GM18519 (cell line): ENCODE results near the gene WDFY2.
"Not testable (repeated sequence)": the region's sequence is repeated elsewhere in the genome, so short reads cannot be mapped to it uniquely, and the experiment has no call there.

Experiments
- ATAC-seq: cut with Tn5 transposase; IDR thresholded peaks from one replicate; pipeline ENCODE4 v1.9.1; 2021; ENCODE audit warnings: mild to moderate bottlenecking, moderate library complexity; ENCODE audit not compliant: unreplicated experiment, low FRiP score

Gene WDFY2, protein sequence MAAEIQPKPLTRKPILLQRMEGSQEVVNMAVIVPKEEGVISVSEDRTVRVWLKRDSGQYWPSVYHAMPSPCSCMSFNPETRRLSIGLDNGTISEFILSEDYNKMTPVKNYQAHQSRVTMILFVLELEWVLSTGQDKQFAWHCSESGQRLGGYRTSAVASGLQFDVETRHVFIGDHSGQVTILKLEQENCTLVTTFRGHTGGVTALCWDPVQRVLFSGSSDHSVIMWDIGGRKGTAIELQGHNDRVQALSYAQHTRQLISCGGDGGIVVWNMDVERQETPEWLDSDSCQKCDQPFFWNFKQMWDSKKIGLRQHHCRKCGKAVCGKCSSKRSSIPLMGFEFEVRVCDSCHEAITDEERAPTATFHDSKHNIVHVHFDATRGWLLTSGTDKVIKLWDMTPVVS

DNA sequence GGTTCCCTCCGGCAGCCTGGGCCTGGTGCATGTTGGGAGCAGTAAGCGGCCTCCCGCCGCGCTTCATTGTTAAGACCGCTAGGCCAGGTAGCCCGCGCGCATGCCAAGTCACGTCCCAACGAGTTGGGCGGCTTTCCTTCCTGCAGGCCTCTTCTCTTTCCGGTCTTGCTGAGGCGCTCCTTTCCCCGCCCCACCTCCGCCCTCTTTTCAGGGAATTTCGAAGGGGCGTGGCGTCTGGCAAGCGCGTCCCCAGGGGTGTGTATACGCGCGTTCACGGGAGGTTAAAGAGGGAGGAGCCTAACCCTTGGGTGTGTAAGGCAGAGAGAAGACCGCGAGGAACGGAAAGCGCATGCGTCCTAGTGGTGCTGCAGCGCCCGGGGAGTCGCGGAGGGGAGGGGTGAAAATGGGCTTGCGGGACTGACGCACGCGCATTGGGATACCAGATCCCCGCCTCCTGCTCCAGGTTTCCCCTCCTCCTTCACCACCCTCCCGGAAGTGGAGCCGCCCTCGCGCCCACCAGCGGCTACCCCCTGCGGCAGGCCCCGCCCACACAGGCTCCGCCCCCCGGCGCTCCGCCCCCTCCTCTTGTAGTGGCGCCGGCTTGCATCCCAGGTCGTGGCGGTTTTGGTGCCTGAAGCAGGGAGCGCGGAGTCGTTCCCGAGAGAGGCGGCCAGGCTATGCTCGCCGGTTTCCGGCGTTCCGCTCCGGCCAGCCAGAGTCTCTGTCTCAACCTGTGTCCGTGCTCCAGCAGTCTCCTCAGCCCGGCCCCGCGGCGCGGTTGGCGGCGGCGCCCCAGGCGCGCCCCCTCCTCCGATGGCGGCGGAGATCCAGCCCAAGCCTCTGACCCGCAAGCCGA lies at the start of gene WDFY2:
Gene WDFY2 (plus strand): TSS at position 588 of the 856 bp plus-strand sequence. CDS start 226 bp downstream, at position 814.
- ATAC-seq = peak; percentile 61

DNA sequence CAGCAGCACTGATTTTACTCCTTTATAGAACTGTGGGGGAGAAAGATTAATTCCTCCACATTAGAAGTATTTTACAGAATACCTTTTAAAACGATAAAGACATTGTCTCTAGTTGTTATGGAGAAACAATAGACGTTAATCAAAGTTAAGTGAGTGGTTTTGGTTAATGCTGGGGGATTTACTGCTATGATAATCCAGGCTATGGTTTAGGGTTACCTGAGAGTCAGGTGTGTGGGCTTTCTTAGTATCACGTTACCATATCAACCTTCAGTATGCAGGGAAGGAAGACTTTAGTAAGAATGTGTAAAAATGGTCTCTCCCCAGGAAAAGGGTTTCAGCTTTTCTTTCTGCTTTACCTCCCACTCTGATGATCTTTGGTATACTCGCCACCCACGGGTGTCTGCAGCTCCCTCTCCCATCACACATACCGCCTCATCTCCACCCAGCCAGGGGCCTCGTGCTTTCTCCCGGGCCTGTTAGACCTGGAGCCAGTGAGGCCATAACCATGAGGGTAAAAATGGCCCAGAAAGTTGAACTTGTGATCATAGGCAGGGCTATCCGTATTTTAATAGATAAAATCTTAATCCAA lies 45.6 kb upstream of the WDFY2 start:
- no peak for ATAC-seq

DNA sequence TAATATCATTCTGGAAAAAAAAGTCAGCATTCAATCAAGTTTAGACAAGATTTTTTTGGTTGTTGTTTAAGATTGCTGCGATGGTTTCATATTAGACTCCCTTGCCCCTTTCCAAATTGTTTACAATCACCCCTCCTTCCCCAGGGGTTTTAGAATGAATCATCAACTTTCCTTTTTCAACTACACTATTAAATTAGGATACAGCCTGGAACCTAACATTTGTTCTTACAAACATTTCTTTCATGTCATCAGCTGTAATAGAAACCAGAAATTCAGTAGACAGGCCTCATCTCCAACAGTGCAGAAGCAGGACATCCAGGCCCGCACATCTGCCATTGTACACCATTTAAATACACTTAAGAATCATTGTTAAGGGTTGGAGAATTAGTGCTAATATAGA lies 44.4 kb upstream of the WDFY2 start:
- no peak for ATAC-seq

DNA sequence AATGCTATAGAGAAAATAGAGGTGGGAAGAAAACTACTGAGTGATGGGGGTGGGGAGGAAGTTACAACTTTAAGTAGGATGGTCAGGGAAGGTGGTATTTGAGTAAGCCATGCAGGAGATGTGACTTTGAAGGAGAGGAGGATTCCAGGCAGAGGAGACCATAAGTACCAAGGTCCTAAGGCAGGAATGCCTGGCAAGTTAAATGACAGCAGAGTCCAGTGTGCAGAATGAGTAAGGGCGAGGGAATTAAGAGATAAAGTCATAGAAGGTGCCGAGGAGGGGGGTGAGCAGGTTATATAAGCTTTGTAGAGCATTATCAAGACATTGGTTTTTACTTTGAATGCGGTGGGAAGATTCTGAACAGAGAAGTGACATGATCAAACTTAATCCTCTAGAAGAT lies 43.2 kb upstream of the WDFY2 start:
- no peak for ATAC-seq

DNA sequence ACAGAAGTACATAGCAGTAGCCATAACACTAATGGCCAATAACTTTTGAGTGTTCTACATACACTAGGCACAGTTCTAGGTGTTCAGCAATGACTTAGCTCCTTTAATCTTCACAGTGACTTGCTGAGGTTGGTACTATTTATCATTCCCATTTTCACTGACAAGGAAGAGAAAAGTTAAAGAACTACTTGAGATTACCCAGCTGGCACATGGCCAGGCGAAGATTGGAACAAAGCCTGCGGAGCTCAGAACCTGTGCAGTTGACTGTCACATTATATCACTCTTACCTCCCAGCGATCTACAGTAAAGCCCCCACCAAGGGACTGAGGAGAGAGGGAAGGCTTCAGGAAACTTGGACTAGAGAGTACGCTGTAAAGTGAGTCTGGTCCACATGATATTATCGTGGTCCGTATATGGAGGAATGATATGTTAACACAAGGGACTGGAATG lies 42.4 kb upstream of the WDFY2 start:
- no peak for ATAC-seq

DNA sequence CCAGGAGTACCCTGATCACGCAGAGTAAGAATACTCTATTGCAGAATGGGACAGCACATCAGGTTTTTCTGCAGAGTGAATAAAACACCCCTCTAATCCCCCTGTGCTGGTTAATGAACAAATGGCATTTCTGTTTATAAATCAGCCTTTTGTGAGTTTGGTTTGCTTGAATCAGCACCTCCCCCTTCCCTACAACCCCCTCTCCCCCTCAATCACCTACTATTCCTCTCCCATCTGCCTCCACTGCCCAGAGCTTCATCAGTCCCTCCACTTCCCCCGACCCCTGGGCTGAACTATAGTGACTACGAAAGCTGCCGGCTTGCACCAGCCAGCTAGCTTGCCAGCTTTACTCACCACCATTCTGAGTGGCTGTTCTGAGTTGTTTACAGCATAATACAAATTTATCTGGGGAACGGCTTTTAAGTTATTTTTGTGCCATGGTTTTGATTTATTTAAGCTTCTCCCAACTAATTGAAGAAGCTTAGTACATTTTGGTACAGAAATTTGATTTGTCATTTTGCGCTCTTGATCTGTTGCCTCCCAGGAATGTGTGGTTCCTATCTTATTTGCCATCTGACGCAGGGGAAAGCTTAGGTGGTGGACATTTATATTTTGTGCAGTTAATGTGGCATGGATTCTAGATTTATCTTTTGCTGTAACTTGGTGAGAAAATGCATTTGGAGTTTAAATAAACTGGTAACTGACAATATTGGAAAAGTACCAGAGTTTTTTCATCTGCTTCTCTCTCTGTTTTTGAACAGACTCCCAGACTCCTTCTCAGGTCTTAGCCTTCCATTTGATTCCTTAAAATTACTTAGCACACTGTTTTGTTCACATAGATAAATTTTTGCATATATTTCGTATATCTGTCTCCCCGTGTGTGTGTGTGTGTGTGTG lies 41.7 kb upstream of the WDFY2 start:
- ATAC-seq = no peak

DNA sequence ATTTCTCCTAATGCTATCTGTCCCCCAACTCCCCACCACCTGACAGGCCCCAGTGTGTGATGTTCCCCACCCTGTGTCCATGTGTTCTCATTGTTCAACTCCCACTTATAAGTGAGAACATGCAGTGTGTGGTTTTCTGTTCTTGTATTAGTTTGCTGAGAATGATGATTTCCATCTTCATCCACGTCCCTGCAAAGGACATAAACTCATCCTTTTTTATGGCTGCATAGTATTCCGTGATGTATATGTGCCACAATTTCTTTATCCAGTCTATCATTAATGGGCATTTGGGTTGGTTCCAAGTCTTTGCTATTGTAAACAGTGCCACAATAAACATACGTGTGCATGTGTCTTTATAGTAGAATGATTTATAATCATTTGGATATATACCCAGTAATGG lies 38.8 kb upstream of the WDFY2 start:
- not testable (repeated sequence) for ATAC-seq

DNA sequence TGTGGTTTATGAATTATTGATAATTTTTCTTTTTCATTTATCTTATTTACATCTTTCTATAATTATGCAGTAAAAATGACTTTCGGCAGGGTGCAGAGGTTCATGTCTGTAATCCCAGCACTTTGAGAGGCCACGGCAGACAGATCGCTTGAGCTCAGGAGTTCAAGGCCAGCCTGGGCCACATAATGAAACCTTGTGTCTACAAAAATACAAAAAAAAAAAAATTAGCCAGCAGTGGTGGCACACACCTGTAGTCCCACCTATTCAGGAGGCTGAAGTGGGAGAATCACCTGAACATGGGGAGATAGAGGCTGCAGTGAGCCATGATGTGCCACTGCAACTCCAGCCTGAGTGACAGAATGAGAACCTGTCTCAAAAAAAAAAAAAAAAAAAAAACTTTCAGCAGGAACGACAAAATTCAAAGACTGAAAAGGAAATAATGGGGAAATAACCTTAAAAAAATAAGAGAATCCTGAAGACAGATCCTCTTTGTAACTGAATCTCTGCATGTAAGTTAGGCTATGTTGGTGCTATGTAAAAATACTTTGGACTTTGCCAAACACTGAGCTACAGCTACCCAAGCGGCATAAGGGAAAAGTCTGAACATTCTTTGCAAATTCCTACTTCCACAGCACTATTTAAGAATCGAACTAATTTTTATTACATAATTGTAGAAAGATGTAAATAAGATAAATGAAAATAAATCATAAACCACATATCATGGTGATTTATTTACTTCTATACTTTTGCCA lies 36.7 kb upstream of the WDFY2 start:
- ATAC-seq = no peak

DNA sequence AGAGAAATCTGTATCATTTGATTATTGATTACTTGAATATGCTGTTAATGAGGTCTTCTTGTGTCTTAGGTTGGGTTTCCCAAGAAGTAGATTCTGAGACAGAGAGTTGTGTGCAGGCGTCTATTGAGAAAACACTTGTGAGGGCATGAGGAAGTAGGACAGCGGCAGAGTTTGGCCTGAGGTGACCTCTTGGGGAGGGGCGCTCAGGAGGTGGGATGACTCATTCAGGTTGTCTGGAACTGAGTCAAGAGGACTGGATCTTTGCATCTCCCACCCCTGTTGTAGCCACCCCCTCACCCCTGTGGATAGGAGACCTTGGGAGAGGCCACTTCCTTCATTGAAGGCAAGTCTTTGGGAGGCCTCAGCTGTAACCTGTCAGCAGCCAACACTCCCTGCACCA lies 35.2 kb upstream of the WDFY2 start:
- ATAC-seq = no peak

DNA sequence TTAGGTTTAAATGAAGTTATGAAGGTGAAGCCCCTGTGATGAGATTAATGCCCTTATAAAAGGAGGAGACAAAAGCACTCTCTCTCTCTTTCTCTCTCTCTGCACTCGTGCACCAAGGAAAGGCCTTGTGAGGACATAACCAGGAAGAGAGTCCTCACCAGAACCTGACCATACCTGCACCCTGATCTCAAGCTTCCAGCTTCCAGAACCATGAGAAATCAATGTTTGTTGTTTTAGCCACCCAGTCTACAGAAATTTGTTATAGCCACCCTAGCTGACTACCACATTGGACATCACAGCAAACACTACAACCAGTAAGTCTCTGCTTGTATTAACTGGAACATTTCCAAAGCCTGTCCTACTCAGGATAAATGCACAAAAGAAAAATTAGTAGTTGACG lies 34.7 kb upstream of the WDFY2 start:
- no peak for ATAC-seq

DNA sequence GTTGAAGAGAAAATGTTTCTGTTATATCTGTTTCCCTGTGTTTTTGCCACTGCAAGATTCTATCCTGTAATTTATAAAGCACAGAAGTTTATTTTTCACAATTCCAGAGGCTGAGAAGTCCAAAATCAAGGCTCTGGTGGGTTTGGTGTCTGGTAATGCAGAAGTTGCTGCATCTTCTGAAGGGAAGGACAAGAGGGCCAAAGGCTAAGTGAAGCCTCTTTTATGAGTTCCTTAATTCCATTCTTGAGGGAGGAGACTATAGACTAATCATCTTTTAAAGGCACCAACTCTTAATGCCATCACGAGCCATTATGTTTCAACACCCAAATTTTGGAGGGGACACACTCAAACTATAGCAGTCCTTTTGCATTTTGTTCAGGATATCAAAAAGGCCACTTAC lies 34.1 kb upstream of the WDFY2 start:
- no peak for ATAC-seq

DNA sequence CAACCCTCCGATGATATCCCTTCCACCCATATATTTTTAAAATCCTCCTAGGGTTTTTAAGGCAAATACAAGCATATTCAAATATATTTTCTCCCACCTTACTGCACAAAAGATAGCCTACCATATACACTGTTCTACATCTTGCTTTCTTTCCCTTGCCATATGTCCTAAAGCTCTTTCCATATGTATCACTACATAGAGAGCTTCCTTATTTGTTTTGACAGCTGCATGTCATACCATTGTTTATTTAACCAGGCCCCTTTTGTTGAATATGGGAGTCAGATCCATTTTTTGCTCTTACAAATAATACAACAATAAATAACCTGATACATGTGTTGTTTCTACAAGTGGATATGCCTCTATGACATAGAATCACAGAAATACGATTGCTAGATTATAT lies 32.8 kb upstream of the WDFY2 start:
- ATAC-seq = no peak

DNA sequence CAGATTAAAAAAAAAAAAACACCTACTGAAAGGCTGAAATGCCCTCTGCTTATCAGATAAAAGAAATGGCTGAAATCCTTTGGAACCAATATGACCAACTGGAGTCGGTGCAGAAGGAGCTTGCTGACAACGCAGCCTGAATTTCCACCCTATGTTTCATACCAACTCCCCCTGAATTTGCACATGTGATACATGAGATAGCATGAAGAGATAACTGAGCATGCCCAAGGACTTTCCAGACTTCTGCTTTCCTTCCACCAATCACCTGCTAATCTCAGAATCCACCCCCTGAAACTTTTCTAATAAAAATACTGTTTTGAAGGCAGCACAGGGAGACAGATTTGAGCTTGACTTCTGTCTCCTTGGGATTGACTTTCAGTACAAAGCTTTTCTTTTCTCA lies 32.2 kb upstream of the WDFY2 start:
- ATAC-seq = no peak

DNA sequence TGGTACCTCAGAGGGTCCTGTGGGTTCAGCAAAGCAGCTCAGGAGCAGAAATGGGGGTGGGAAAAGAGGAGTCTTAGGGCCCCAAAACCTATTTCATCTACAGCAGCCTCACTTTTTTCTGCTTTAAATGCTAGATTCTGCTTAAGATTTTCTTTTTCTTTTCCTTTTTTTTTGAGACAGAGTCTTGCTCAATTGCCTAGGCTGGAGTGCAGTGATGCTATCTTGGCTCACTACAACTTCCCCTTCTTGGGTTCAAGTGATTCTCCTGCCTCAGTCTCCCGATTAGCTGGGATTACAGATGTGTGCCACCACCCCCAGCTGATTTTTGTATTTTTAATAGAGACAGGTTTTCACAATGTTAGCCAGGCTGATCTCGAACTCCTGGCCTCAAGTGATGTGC lies 30.7 kb upstream of the WDFY2 start:
- ATAC-seq = no peak

DNA sequence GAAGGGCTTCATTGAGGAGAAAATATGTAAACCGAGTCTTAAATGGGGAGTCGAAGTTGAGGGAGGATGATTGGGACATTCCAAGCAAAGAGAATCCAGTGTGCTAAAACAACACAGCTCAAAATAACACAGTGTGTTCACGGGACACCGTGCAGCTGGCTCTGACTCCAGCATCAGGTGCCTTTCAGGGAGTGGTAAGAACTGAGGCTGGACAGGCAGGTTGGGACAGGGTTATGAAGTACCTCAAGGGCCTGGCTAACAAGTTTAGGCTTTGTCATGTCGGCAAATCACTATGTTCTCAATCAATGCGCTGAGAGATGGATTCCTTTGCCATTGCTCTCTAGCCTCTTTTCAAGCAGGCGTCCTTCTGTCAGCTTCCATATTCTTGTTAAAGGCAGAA lies 27.5 kb upstream of the WDFY2 start:
- no peak for ATAC-seq

DNA sequence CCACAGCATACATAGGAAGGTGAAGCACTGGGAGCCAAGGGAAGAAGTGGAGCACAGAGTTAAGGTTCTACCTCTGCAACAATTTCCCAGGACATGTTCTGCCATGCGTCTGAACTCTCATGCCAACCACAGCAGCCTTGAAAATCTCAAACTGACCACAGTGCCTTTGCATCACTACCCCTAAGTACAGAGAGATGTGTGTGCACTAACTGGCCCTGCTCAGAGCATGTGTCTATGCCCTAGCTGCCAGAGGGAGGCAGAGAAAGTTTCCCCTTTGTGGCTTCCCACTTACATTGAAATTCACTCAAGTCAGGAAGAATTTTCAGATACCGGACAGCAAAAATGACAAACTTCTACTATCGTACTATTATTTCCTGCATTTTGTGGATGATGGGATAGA lies 26.8 kb upstream of the WDFY2 start:
- ATAC-seq = no peak

DNA sequence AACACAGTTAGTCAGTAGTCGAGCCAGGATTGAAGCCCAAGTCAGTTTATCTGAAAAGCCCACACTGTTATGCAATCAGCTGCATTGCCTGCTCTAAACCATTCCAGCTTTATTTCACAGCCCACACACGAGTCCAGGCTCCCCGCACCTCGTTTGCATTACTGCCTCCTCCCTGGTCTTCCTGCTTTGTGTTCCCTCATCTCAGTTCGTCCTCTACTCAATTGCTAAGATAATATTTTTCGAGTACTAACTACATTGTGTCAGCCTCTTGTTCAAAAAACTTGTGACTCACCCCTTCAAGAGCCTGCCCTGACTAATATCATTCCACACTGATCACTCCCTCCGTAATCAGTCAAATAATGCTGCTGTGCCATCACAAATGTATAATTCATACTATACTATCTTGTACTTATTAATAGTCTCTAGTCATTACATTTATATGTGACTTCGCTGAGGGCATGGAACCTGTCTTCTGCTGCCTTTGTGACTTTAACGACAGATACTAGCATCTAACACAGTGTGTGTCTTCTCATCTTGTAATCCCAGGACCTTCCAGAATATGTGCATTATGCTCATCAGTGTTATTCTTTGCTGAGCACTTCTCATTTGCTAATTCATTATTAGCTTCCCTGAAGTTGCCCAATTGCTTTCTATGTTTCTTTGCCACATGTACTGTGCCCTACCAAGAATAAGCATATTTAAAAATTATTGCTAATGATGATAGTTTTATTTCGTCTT lies 26.2 kb upstream of the WDFY2 start:
- ATAC-seq = no peak

DNA sequence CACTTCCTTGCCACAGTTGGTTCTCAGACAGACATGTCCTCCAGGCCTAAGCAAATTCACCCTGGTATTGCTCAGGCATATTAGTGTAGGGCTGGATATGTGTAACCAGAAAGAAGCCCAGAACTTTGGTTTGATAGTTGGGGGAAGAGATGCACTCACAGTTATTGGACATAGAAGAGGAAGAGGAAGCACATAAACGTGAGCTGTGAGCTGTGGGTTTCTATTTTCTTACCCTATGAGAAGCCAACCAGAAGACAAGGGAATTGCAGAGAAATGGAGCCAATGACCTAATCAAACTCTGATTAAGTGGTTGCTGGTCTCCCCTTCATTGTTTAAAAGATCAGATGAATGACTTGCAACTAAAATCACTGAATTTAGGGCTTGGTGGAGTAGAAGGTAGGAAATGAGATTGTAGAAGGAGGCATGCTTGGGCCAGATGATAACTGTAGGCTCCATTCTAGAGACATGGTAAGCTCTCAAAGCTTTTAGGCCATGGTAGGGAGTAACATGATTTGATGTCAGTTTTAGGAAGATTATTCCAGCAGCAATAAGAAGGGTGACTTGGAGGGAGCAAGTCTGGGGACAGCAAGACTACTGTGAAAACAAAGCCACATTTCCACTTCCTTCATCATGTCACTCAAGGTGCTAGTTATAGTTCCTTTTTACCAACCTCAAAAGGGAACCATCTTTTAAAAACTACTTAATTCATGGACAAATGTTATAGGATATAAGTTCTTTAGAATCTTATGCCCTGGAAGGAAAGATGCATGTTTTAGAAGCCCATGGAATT lies 24.1 kb upstream of the WDFY2 start:
- ATAC-seq = no peak
